Gastroesophageal sphincter (tissue), 3 donors: ENCODE measurements around the gene ENTPD7.

ENCODE experiments used
- POLR2A ChIP-seq, 2 donors: fragments of 450-650 bp; IDR thresholded peaks; one replicate each; pipeline ENCODE4 v1.6.1; 2017; ENCODE audit warnings: antibody characterized with exemption in 2 of 2, mild to moderate bottlenecking in 2 of 2, moderate library complexity in 1 of 2
- POLR2AphosphoS5 ChIP-seq: sonication (generic); formaldehyde crosslinking; IDR thresholded peaks from one replicate; pipeline ENCODE4 v1.6.1; 2017; ENCODE audit warnings: antibody characterized with exemption
- TF ChIP-seq, protein P1 (sequence below), 4 experiments: fragments of 200-600 bp in 2 of 4; fragments of 450-650 bp in 2 of 4; sonication (generic) in 1 of 4; IDR thresholded peaks; one replicate each; pipeline ENCODE4 v1.5.1; 2017 to 2019; ENCODE audit warnings: antibody characterized with exemption in 4 of 4, mild to moderate bottlenecking in 2 of 4, moderate library complexity in 2 of 4

DNA sequence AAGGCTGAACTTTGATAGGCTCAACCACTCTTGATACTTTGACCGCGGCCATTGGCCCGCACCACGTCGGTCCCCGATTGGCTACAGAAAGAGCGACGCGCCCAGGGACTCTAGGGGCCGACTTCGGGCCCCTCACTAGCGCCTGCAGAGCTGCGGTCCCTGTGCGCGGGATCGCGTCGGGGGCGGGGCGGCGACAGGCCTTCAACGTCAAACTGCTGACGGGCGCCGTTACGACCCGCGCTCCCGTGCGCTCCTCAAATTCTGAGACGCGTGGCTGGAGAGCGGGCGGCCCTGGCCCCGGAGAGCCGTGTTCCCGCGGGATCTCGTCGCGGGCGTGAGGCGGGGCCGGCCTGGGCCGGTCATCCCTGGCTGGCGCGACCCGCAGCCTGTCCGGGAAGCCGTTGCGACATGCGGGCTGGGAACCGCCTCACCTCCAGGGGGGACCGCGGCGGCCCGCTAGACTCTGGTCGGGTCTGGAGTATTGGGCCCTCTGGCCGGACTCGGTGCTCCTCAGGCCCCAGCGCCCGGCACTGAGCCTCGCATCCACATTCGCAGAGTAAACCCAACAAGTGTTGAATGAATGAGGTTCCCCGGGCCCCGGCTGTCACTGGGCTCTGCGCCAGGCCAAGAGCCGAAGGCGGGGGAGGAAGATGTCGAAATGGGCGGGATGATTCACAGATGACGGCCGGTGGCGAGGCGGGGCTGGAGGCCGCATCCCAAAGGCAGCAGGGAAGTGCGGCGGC, 38.4 kb upstream of the ENTPD7 start:
- TF ChIP-seq, protein P1, sequence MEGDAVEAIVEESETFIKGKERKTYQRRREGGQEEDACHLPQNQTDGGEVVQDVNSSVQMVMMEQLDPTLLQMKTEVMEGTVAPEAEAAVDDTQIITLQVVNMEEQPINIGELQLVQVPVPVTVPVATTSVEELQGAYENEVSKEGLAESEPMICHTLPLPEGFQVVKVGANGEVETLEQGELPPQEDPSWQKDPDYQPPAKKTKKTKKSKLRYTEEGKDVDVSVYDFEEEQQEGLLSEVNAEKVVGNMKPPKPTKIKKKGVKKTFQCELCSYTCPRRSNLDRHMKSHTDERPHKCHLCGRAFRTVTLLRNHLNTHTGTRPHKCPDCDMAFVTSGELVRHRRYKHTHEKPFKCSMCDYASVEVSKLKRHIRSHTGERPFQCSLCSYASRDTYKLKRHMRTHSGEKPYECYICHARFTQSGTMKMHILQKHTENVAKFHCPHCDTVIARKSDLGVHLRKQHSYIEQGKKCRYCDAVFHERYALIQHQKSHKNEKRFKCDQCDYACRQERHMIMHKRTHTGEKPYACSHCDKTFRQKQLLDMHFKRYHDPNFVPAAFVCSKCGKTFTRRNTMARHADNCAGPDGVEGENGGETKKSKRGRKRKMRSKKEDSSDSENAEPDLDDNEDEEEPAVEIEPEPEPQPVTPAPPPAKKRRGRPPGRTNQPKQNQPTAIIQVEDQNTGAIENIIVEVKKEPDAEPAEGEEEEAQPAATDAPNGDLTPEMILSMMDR (IDR thresholded peaks at IDR 0.05): peak in 2 of 4 experiments; percentile 29 to 42
- TF ChIP-seq POLR2A (IDR thresholded peaks at IDR 0.05) (peak; percentile 77 to 78), POLR2AphosphoS5 (peak; percentile 98)
